Subcutaneous adipose tissue (tissue), 4 donors: ENCODE results near the gene MRNIP. TPM values are rescaled to one million over a fixed set of nuclear protein-coding genes. Genes with fewer than 3 reads are reported as not detected.

Experiments used
- CTCF ChIP-seq: fragments of 450-650 bp; IDR thresholded peaks from one replicate; pipeline ENCODE4 v1.5.1; 2016; ENCODE audit warnings: low read depth, mild to moderate bottlenecking, control low read depth, antibody characterized with exemption, moderate library complexity
- total RNA-seq, 4 donors: library from RNA; depleted of rRNA; stranded (reverse); fragments of >200 nt; gene quantifications; one replicate each; pipeline ENCODE4 v1.1.0, GENCODE V29; 2016

The MRNIP gene
- total RNA-seq, 4 donors from 2014 or later = 14.5 to 46.0 (median 31.0) TPM

- TF ChIP-seq CTCF = no peak
These were observed 60.4 kb downstream of the MRNIP start for GRCh38 chr5:179798144-179798770.

- no peak for TF ChIP-seq CTCF
These were observed 60.9 kb downstream of the MRNIP start for GRCh38 chr5:179797741-179798140.

GRCh38 chr5:179796877-179797608 is 61.6 kb downstream of the MRNIP start:
- TF ChIP-seq CTCF = no peak

- TF ChIP-seq CTCF = no peak
These were observed 62.5 kb downstream of the MRNIP start for GRCh38 chr5:179795863-179796833.

- TF ChIP-seq CTCF = no peak
These were observed 63.4 kb downstream of the MRNIP start for GRCh38 chr5:179795049-179795862.

GRCh38 chr5:179794575-179794974 is 64.0 kb downstream of the MRNIP start:
- TF ChIP-seq CTCF = no peak
